WTC11 (cell line): ENCODE data around the gene SLC38A3. TPM values are rescaled to one million over a fixed set of nuclear protein-coding genes. Genes with fewer than 3 reads are reported as not detected.

ENCODE experiments used
- ATAC-seq: fragments of 200-7000 bp; cut with Tn5 transposase; 2 replicates; pipeline ENCODE4 v1.10.0; 2021; ENCODE audit warnings: mild to moderate bottlenecking, moderate library complexity
- CTCF ChIA-PET: fragments of 300-600 bp; sonication (Branson Sonifier 250); formaldehyde crosslinking; loops from one replicate; lab custom pipeline; 2021; ENCODE audit warnings: antibody characterized with exemption; lab: Charles Lee
- POLR2A ChIA-PET: fragments of 350-600 bp; sonication (Branson Sonifier 250); formaldehyde crosslinking; loops from one replicate; lab custom pipeline; 2021; ENCODE audit warnings: antibody characterized with exemption; lab: Charles Lee
- DNase-seq: peaks from one replicate; pipeline ENCODE4 v3.0.0; 2021; ENCODE audit warnings: low spot score
- H3K27ac Mint-ChIP-seq: 2 replicates; pipeline ENCODE4 v1.8.0; 2021; ENCODE audit warnings: mixed read lengths
- H3K27me3 Mint-ChIP-seq: 2 replicates; pipeline ENCODE4 v1.8.0; 2021; ENCODE audit warnings: low read depth, mild to moderate bottlenecking, moderate library complexity, mixed read lengths
- H3K36me3 Mint-ChIP-seq: 2 replicates; pipeline ENCODE4 v1.8.0; 2021; ENCODE audit warnings: mixed read lengths
- H3K4me1 Mint-ChIP-seq: 2 replicates; pipeline ENCODE4 v1.8.0; 2022; ENCODE audit warnings: mixed read lengths
- H3K4me3 Mint-ChIP-seq: 2 replicates; pipeline ENCODE4 v1.8.0; 2021; ENCODE audit warnings: mild to moderate bottlenecking, moderate library complexity, mixed read lengths
- H3K9me3 Mint-ChIP-seq: 2 replicates; pipeline ENCODE4 v1.8.0; 2021; ENCODE audit warnings: mixed read lengths
- ARID4B ChIP-seq: sonication (generic); formaldehyde crosslinking; IDR thresholded peaks from 2 replicates; pipeline ENCODE4 v1.8.0; 2023; ENCODE audit warnings: missing genetic modification reagents, mild to moderate bottlenecking, borderline replicate concordance
- ESRRA ChIP-seq: sonication (generic); formaldehyde crosslinking; IDR thresholded peaks from 2 replicates; pipeline ENCODE4 v1.8.1; 2022; ENCODE audit warnings: mild to moderate bottlenecking, missing genetic modification reagents, borderline replicate concordance
- ETV6 ChIP-seq: sonication (generic); formaldehyde crosslinking; IDR thresholded peaks from 2 replicates; pipeline ENCODE4 v1.8.1; 2022; ENCODE audit warnings: mild to moderate bottlenecking, missing genetic modification reagents
- GRHL2 ChIP-seq: fragments of 250-450 bp; sonication (Bioruptor Pico); IDR thresholded peaks from 2 replicates; pipeline ENCODE4 v1.8.0; 2022; ENCODE audit warnings: mild to moderate bottlenecking, moderate library complexity; ENCODE audit not compliant: insufficient replicate concordance, severe bottlenecking
- JUN ChIP-seq: sonication (generic); formaldehyde crosslinking; IDR thresholded peaks from 2 replicates; pipeline ENCODE4 v1.8.0; 2023; ENCODE audit warnings: mild to moderate bottlenecking, missing genetic modification reagents
- MXD4 ChIP-seq: fragments of 250-450 bp; sonication (Bioruptor Pico); IDR thresholded peaks from 2 replicates; pipeline ENCODE4 v1.8.0; 2021; ENCODE audit warnings: mild to moderate bottlenecking, moderate library complexity, borderline replicate concordance
- SMAD4 ChIP-seq: sonication (generic); formaldehyde crosslinking; IDR thresholded peaks from 2 replicates; pipeline ENCODE4 v1.8.0; 2022; ENCODE audit warnings: mild to moderate bottlenecking, missing genetic modification reagents
- TCF7 ChIP-seq: sonication (generic); formaldehyde crosslinking; IDR thresholded peaks from 2 replicates; pipeline ENCODE4 v1.8.0; 2022; ENCODE audit warnings: mild to moderate bottlenecking, low read depth, missing genetic modification reagents, moderate library complexity
- TEAD4 ChIP-seq: sonication (generic); formaldehyde crosslinking; IDR thresholded peaks from 2 replicates; pipeline ENCODE4 v1.8.0; 2022; ENCODE audit warnings: mild to moderate bottlenecking, missing genetic modification reagents
- USF1 ChIP-seq: sonication (generic); formaldehyde crosslinking; IDR thresholded peaks from 2 replicates; pipeline ENCODE4 v1.8.0; 2022; ENCODE audit warnings: mild to moderate bottlenecking, missing genetic modification reagents
- ZNF138 ChIP-seq: sonication (generic); formaldehyde crosslinking; conservative IDR thresholded peaks from 2 replicates; pipeline ENCODE4 v1.8.1; 2022; ENCODE audit warnings: mild to moderate bottlenecking, moderate library complexity, missing genetic modification reagents
- ZNF232 ChIP-seq: sonication (generic); formaldehyde crosslinking; IDR thresholded peaks from 2 replicates; pipeline ENCODE4 v1.8.0; 2022; ENCODE audit warnings: mild to moderate bottlenecking, missing genetic modification reagents
- ZNF423 ChIP-seq: fragments of 250-450 bp; sonication (Bioruptor Pico); IDR thresholded peaks from 2 replicates; pipeline ENCODE4 v2.1.2; 2022; ENCODE audit warnings: mild to moderate bottlenecking, moderate library complexity
- ZNF671 ChIP-seq: fragments of 250-450 bp; sonication (Bioruptor Pico); IDR thresholded peaks from 2 replicates; pipeline ENCODE4 v1.8.0; 2021; ENCODE audit warnings: mild to moderate bottlenecking
- total RNA-seq: library from RNA; stranded (reverse); gene quantifications from 3 replicates; pipeline ENCODE4 v1.2.3, GENCODE V29; 2021
- TF ChIP-seq, protein P1 (sequence below): fragments of 250-450 bp; sonication (Bioruptor Pico); IDR thresholded peaks from 2 replicates; pipeline ENCODE4 v1.9.0; 2021; ENCODE audit warnings: mild to moderate bottlenecking
- TF ChIP-seq, protein P2 (sequence below): fragments of 200-600 bp; IDR thresholded peaks from 2 replicates; pipeline ENCODE4 v1.8.0; 2022; ENCODE audit warnings: antibody characterized with exemption
- TF ChIP-seq, protein P3 (sequence below): sonication (generic); formaldehyde crosslinking; IDR thresholded peaks from 2 replicates; pipeline ENCODE4 v1.8.1; 2022; ENCODE audit warnings: missing genetic modification reagents, borderline replicate concordance

Gene SLC38A3
- total RNA-seq, 1 experiment from 2014 or later, result 0.90 TPM

DNA sequence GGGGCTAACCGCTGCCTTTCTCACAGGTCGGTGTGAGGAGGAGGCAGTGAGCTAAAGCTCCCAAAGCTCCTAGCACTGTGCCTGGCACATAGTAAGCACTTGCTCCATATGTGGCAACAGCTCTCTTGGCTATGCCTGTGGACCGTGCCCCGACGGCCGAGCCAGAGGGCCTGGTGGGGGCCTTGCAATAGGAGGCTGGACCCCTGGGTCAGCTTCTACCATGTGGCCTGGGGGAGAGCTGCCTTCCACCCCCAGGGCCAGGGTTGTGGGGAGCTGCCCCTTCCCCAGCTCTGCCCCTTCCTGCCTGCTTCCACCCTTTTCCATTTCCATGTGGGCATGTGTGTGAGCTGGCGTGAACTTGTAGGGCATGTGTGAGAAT is 30.6 kb upstream of the SLC38A3 start:
- Mint-ChIP-seq H3K27me3 (no peaks in the 10 kb centered on the region), H3K4me3 (no peak overlapping the region), H3K4me1 (peaks cover 11% of the 10 kb centered on the region)
- no peak for ATAC-seq
- POLR2A ChIA-PET, result no interaction called here
- TF ChIP-seq JUN (CRISPR knock-in tag) (no peak), ZNF232 (no peak), SMAD4 (CRISPR knock-in tag) (no peak), TEAD4 (CRISPR knock-in tag) (no peak)
- TF ChIP-seq, protein P1, sequence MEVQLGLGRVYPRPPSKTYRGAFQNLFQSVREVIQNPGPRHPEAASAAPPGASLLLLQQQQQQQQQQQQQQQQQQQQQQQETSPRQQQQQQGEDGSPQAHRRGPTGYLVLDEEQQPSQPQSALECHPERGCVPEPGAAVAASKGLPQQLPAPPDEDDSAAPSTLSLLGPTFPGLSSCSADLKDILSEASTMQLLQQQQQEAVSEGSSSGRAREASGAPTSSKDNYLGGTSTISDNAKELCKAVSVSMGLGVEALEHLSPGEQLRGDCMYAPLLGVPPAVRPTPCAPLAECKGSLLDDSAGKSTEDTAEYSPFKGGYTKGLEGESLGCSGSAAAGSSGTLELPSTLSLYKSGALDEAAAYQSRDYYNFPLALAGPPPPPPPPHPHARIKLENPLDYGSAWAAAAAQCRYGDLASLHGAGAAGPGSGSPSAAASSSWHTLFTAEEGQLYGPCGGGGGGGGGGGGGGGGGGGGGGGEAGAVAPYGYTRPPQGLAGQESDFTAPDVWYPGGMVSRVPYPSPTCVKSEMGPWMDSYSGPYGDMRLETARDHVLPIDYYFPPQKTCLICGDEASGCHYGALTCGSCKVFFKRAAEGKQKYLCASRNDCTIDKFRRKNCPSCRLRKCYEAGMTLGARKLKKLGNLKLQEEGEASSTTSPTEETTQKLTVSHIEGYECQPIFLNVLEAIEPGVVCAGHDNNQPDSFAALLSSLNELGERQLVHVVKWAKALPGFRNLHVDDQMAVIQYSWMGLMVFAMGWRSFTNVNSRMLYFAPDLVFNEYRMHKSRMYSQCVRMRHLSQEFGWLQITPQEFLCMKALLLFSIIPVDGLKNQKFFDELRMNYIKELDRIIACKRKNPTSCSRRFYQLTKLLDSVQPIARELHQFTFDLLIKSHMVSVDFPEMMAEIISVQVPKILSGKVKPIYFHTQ (CRISPR knock-in tag), result no peak
- TF ChIP-seq, all 79 proteins: peak for 0
- CTCF ChIA-PET, result interaction anchor here (0.6 to 1.8 kb wide), 2 partner anchors 18 to 20 kb away, joined by 3 to 6 read pairs; no protein-coding TSS in a partner anchor
- Mint-ChIP-seq H3K27ac (no peak overlapping the region), H3K36me3 (peaks cover 29% of the 10 kb centered on the region), H3K9me3 (no peaks in the 10 kb centered on the region)
- DNase-seq, result no peak

- Mint-ChIP-seq H3K4me3 (no peak overlapping the region), H3K9me3 (no peaks in the 10 kb centered on the region), H3K36me3 (peaks cover 34% of the 10 kb centered on the region), H3K4me1 (peaks cover 8% of the 10 kb centered on the region), H3K27ac (no peak overlapping the region), H3K27me3 (no peaks in the 10 kb centered on the region)
- POLR2A ChIA-PET, result interaction anchor here (0.6 kb wide), 1 partner anchor 8 kb away, joined by 3 read pairs; no protein-coding TSS in a partner anchor
- CTCF ChIA-PET, result interaction anchor here (0.6 to 1.8 kb wide), 3 partner anchors 19 to 37 kb away, joined by 3 to 6 read pairs (median 3); no protein-coding TSS in a partner anchor
- DNase-seq (no peak), ATAC-seq (no peak)
- TF ChIP-seq ZNF423 (CRISPR knock-in tag), result no peak
- no peak for TF ChIP-seq MXD4 (CRISPR knock-in tag)
- no peak for TF ChIP-seq ETV6 (CRISPR knock-in tag)
- TF ChIP-seq TCF7 (CRISPR knock-in tag), result no peak
- no peak for TF ChIP-seq ESRRA (CRISPR knock-in tag)
- no peak for TF ChIP-seq USF1 (CRISPR knock-in tag)
Observed at GRCh38 chr3:50174947-50175524, 30.0 kb upstream of the SLC38A3 start.

GRCh38 chr3:50177346-50177745 is 27.7 kb upstream of the SLC38A3 start:
- Mint-ChIP-seq H3K27me3 (no peaks in the 10 kb centered on the region), H3K4me1 (peaks cover 3% of the 10 kb centered on the region), H3K36me3 (peaks cover 48% of the 10 kb centered on the region), H3K27ac (no peak overlapping the region), H3K9me3 (no peaks in the 10 kb centered on the region), H3K4me3 (no peak overlapping the region)
- ATAC-seq (no peak), DNase-seq (no peak)
- CTCF ChIA-PET, result interaction anchor here (0.6 to 1.2 kb wide), 2 partner anchors 17 to 34 kb away, joined by 3 read pairs; no protein-coding TSS in a partner anchor
- TF ChIP-seq, protein P2, sequence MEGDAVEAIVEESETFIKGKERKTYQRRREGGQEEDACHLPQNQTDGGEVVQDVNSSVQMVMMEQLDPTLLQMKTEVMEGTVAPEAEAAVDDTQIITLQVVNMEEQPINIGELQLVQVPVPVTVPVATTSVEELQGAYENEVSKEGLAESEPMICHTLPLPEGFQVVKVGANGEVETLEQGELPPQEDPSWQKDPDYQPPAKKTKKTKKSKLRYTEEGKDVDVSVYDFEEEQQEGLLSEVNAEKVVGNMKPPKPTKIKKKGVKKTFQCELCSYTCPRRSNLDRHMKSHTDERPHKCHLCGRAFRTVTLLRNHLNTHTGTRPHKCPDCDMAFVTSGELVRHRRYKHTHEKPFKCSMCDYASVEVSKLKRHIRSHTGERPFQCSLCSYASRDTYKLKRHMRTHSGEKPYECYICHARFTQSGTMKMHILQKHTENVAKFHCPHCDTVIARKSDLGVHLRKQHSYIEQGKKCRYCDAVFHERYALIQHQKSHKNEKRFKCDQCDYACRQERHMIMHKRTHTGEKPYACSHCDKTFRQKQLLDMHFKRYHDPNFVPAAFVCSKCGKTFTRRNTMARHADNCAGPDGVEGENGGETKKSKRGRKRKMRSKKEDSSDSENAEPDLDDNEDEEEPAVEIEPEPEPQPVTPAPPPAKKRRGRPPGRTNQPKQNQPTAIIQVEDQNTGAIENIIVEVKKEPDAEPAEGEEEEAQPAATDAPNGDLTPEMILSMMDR, result no peak
- TF ChIP-seq, protein P3, sequence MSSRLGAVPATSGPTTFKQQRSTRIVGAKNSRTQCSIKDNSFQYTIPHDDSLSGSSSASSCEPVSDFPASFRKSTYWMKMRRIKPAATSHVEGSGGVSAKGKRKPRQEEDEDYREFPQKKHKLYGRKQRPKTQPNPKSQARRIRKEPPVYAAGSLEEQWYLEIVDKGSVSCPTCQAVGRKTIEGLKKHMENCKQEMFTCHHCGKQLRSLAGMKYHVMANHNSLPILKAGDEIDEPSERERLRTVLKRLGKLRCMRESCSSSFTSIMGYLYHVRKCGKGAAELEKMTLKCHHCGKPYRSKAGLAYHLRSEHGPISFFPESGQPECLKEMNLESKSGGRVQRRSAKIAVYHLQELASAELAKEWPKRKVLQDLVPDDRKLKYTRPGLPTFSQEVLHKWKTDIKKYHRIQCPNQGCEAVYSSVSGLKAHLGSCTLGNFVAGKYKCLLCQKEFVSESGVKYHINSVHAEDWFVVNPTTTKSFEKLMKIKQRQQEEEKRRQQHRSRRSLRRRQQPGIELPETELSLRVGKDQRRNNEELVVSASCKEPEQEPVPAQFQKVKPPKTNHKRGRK (CRISPR knock-in tag), result no peak
- no peak for TF ChIP-seq ZNF671 (CRISPR knock-in tag)
- no peak for TF ChIP-seq MXD4 (CRISPR knock-in tag)
- TF ChIP-seq ARID4B (CRISPR knock-in tag), result no peak
- TF ChIP-seq ZNF138 (CRISPR knock-in tag), result no peak
- no peak for TF ChIP-seq GRHL2 (CRISPR knock-in tag)
- POLR2A ChIA-PET, result no interaction called here
